ENCODE results near the gene SMYD5.

SMYD5 gene

DNA sequence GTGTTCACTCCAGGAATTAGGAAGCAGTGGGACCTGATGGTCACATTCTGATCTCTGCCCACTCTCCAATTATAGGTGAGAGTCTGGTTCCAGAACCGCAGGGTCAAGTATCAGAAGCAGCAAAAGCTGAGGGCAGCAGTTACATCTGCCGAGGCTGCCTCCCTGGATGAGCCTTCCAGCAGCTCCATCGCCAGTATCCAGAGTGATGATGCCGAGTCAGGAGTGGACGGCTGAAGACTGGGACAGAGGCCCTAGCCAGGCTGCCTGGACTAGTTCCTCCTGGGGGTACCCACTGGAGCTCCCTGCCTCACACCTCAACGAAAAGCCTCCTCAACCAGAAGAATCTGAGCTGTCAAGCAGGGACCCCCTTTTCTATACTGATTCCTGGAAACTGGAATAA lies 3.3 kb upstream of the SMYD5 start:
- DNase-seq (ENCODE audit: low read depth), result no peak
- no peak overlapping the region for H3K4me3 ChIP-seq (ENCODE audit: low read length)
- no peak for TF ChIP-seq CTCF (conservative IDR thresholded peaks at IDR 0.05; ENCODE audit: low read depth, low read length)

DNA sequence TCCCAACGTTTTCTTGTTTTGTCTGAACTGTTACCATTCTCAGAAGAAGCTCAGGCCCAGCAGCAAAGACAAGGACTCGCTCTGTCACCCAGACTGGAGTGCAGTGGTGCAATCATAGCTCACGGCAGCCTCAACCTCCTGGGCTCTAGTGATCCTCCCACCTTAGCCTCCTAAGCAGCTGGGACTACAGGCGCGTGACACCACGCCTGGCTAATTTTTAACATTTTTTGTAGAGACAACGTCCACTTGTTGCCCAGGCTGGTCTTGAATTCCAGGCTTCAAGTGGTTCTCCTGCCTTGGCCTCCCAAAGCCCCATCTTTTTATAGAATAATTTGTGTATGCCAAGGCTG lies 2.0 kb upstream of the SMYD5 start:
- H3K4me3 ChIP-seq (ENCODE audit: low read length), result no peak overlapping the region
- no peak for TF ChIP-seq CTCF (conservative IDR thresholded peaks at IDR 0.05; ENCODE audit: low read depth, low read length)
- no peak for DNase-seq (ENCODE audit: low read depth)

GRCh38 chr2:73212448-73213176 lies 1.4 kb upstream of the SMYD5 start:
- DNase-seq (ENCODE audit: low read depth), result peak; percentile 77
- peak; percentile 98 for TF ChIP-seq CTCF (conservative IDR thresholded peaks at IDR 0.05; ENCODE audit: low read depth, low read length)
- no peak overlapping the region for H3K4me3 ChIP-seq (ENCODE audit: low read length)

GRCh38 chr2:73215254-73215653 lies 1.2 kb downstream of the SMYD5 start:
- no peak for DNase-seq (ENCODE audit: low read depth)
- H3K4me3 ChIP-seq (ENCODE audit: low read length), result peak overlapping the region; percentile 84
- TF ChIP-seq CTCF (conservative IDR thresholded peaks at IDR 0.05; ENCODE audit: low read depth, low read length), result no peak

DNA sequence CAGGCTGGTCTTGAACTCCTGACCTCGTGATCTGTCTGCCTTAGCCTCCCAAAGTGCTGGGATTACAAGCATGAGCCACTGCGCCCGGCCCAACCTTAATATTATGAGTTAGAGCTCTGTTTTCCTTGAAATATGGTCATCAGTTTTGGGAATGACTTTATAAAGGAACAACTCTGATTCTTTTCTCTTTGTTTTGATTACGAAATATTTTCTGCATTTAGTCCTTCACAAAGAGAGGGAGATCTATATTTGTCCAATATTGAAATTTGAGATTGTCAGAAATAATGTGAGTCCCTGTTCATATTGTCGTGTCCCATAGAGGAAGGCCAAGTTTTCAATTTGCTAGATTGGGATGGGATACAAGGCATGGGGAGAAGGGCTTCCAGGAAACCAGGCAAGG lies 3.1 kb downstream of the SMYD5 start:
- H3K4me3 ChIP-seq (ENCODE audit: low read length), result no peak overlapping the region
- no peak for DNase-seq (ENCODE audit: low read depth)
- TF ChIP-seq CTCF (conservative IDR thresholded peaks at IDR 0.05; ENCODE audit: low read depth, low read length), result no peak

GRCh38 chr2:73217826-73218225 lies 3.8 kb downstream of the SMYD5 start:
- no peak overlapping the region for H3K4me3 ChIP-seq (ENCODE audit: low read length)
- no peak for DNase-seq (ENCODE audit: low read depth)
- no peak for TF ChIP-seq CTCF (conservative IDR thresholded peaks at IDR 0.05; ENCODE audit: low read depth, low read length)

DNA sequence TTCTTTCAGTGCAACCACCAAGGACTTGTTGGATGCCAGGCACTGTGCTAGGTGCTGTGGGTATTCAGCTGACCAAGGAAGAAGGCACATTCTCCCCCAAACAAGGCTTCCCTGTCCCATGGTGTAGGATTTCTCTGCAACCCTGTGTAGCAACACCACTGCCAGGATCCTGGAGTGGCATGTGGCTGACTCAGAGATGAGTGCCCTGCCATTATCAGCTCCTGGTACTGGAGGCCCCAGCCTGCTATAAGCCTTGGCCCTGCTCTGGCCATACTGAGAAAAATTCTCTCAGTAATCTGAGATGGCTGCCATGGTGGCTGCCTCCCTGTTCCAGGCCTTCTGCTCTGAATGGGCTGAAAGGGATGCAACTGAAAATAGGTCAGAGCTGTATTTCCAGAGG lies 4.3 kb downstream of the SMYD5 start:
- no peak for TF ChIP-seq CTCF (conservative IDR thresholded peaks at IDR 0.05; ENCODE audit: low read depth, low read length)
- H3K4me3 ChIP-seq (ENCODE audit: low read length), result no peak overlapping the region
- peak; percentile 81 for DNase-seq (ENCODE audit: low read depth)

Measured in retinal pigment epithelial cell (primary cell).